GM19438 (cell line): ENCODE measurements around the gene BOD1L2.

Source experiments
- ATAC-seq: cut with Tn5 transposase; IDR thresholded peaks from one replicate; pipeline ENCODE4 v1.9.1; 2021; ENCODE audit warnings: low read depth; ENCODE audit not compliant: unreplicated experiment

Gene BOD1L2

DNA sequence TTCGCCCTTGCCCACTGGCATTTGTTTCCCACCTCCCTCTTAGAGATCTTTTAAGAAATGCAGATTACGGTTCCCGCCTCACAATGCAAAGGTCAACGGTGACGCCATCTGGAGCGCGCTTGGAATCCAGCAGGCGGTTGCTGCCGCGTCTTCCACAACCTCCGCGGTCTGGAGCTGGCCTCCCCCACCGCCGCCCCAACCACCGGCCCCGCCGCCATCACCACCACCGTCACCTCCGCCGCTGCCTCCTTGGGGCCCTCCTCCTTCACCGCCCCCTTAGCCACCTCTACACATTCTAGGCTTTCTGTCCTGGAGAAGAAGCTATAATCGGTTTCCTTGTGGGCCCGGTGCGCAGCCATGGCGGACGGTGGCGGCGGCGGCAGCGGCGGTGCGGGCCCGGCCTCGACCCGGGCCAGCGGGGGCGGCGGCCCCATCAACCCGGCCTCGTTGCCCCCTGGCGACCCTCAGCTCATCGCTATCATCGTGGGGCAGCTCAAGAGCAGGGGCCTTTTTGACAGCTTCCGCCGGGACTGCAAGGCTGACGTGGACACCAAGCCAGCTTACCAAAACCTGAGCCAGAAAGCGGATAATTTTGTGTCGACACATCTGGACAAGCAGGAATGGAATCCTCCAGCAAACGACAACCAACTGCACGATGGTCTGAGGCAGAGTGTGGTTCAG lies at the start of gene BOD1L2:
BOD1L2 (plus strand) TSS at position 132 of the 681 bp plus-strand sequence; CDS start at position 358, 226 bp downstream.
- ATAC-seq: no peak

DNA sequence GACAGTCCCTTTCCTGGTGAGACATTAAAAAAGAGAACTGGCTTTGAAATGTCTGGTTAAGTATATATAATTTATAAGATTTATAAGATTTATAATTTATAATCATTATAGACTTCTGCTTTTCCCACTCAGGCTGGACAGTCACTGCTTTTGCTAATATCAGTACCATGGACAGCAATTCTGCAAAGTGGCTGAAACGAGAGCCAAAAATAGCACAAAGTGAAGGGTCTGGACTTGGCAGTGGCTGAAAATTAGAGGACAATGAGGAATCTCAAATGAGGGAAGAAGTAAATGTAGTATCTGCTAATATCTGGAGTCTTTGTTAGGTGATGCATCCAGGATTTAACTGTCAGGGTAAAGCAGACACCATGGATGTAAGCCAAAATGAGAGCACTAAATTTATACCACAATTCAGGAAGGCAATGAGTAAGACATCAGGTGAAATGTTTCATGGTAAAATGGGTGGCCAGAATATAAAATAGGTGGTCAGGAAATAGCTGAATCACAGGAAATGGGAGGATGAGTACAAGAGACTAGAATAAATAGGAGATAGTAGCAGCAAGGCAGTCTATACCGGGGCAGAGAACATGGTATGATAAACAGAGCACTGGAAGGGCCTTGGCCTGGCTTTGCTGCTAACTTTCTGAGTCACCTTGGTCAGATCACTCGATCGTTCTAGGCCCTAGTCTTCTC lies 39.6 kb upstream of the BOD1L2 start:
- no peak for ATAC-seq

DNA sequence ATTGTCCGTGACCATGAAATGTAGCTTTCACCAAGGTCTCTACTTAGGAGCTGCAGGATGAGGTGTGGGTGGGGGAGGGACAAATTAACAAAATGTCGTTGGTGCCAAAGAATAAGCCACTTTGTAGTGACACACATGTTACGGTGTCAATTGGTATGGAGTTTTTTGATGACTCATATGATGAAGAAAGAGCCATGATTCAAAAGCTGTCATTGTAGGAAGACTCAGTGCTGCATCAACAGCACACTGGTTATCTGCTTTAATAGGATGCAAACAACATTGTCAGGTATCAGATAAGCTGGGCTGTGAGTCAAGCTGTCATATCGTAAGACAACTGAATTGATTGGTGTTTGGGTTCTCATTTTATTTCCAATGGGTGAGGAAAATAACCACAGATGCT lies 36.6 kb upstream of the BOD1L2 start:
- ATAC-seq: no peak

DNA sequence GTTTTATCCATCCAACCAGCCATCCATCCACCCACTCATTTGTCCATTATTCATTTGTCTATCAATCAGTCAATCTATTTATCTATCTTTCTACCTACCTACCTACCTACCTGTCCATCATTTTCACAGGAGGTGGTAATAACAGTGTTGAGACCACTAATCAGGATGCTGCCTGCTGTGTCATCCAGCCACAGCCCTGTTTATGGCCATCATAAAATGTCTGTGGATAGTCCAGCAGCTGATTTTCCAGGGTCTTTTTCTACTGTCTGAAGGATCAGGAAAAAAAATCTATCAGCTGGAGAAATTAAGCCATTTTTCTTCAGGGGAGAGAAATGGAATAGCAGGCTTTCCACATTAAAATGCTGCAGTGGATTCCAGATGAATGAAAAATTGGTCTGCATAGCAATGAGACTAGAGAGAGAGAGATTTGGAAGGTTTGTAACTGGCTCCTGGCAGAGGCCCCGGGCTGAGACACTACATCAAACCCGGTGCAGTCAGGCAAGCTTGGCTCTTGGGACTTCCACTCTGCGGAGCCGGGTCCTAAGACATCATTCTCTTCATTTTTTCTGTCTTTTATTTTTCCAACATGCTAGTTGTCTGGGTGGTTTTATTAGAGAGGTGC lies 33.0 kb upstream of the BOD1L2 start:
- ATAC-seq: no peak

DNA sequence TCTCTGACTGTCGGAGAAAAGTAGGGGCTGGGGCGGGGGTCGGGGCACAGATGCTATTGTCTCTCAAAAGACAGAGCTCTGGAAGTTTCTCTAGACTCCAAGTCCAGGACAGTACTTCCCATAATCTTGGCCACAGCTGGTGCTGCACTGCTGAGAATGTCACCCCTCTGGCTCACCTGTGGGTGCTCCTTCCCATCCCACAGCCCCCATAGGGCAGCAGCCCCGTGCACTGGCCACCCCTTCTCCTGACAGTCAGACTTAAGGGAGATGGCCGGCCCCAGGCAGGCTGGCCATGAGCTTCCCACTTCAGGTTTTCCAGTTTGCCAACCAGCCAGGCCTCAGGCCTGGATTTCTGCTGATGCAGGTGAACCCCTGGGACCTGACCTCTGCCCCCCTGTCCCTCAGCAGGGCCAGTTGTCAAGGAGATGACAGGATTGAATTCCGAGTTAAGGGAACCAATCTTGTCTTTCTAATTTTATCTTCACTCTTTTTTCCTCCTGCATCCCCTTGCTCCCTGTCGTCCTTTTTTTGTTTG lies 30.2 kb upstream of the BOD1L2 start:
- no peak for ATAC-seq

DNA sequence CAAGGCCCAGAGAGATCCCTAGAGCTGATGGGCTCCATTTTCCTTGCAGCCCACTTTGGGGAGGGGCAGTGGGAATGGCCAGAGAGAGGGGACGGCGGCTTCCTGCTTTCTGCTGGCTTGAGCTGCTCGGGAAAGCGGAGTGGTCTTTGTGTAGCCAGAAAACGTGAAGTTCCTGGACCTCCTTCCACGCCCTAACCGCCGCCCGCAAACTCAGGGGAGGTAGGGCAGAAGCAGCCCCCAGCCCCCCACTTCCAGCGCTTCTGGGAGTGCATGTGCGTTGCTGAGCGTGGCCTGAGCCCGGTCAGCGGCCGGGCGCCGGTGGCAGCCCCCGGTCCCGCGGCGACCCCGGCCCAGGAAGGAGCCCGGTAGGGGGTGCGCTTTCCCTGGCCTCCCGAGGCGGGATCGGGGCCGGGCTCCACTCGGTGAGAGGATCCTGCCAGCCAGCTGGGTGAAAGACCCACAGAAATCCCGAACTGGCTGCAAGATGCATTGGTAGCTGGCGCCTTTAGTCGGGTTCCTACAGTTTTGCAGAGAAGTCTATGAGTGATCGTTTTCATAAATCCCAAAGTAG lies 25.3 kb upstream of the BOD1L2 start:
- ATAC-seq: no peak

DNA sequence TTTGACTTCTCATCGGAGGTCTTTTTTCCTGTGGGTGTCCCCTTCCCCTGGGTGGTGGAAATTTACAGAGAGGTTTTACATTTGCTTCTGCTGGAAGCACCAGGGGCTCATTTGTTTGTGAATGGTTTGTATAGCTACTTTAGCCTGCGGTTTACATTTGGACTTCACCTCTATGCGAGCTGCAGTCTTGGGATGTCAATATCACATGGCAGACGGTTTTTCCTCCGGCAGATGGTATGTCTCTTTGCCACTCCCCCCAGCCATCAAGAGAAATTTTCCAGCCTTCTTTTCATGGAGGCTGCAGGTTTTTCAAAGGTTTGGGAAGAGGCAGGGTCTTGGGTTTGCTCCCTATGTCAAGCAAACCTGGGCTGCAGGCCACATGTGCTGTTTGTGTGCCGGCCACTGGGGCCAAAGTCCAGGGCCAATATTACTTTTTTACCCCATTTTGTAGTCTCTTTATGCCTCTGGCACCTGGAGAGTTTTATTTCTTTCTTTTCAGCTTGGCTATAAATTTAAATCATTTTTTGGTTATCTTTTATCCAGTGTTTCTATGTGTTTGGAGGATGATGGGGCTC lies 23.9 kb upstream of the BOD1L2 start:
- no peak for ATAC-seq

DNA sequence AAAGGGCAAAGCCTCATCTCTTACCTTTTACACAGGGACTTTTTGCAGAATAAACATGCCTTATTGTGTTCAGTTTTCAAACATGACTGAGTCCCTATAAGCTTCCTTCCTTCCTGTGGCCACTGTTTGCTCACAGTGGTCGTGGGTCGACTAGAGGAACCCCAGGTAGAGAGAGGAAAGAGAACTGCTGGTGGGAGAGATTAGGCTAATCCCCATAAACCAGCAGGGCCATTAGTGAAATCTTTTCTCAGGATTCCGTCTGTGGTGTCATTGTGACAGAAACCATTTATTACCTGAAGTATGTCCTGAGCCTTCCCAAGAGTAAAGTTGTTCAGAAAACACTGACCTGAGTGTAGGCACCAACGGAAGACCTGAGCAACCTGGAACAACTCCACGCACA lies 21.3 kb upstream of the BOD1L2 start:
- ATAC-seq: no peak

DNA sequence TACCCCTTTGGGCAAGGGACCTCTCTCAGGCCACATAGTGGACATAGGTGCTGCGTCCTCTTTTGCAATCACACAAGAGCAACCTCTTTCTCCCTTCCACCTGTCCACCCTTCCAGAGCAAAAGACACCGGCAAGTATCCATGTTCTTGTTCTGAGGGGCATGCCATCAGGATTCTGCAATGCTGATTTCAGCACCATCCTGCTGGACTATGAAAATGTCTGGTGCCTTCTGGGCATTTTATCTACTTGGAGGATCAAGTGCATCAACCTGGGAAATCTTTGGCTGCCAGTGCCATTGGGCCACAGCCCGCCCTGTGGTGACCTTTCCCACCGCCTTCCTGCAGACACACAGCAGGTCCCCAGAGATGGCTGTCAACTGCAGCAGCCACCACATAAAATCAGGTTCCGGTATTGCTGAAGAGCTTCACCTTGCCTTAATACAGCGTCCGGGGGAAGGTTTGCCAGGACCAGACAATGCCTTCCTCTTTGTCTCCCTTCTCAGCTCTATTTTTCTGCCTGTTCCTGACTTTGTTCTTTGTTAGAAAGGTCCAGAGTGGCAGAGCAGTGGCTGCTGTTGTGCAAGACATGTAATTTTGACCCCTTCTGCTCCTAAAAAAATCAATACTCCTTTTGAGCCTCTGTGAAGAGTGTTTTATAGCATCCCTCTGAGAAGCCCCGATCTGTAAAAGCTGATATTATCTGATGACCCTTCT lies 18.5 kb upstream of the BOD1L2 start:
- ATAC-seq: no peak

DNA sequence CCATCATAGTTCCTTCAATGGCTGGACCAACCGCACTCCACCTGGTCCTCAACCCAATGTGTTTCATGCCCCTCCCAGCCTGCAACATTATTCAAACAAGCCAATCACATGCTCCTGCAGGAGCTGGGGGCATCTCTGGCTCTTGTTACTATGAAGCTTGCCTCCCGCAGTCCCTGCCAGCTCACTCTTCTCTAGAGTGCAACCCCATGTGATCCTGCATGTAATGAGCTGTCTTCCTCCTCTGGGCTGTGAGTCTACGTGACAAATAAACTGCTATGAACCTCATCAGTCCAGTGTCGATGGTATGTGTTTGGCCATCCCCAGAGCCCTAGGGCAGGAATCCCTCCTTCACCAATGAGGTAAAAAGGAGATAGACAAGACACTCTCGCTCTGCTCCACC lies 15.8 kb upstream of the BOD1L2 start:
- ATAC-seq: no peak

DNA sequence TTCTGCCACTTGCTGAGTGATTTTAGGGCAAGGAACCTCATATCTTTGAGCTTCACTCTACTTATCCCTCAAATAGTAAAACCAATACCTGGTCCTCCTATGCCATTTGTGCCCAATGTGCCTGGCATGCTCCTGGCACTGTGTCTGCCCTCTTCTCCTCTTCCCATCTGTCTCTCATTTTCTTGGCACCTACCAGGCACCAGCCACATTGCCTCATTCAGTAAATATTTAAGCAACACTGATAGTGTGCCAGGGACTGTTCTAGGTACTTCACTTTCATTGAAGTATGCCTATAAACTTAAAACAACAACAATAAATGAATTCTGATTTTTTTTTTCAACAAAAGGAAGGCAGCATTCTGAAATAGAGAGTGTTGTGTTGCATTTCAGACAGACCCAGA lies 15.1 kb upstream of the BOD1L2 start:
- ATAC-seq: no peak

DNA sequence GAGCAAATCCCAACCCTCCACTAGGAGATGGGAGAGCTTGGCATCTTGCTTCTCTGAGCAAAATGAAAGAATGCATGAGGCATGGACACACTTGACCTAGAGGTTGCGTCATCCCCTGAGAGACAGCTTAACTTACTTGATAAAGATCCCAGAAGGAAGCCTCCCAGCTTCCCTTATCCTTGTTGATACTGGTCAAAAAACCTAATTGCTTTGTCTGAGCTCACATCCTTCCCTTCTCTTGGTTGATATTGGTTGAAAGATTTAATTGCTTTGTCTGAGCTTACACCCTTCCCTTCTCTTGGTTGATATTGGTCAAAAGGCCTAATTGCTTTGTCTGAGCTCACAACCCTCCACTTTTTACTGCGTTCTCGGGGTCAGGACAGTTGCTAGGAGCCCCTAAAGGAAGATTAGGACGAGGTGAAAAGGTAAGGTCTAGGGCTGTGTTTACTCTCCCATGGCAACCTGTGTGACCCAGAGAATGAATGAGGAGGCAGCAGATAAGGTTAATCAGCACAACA lies 12.2 kb upstream of the BOD1L2 start:
- ATAC-seq: no peak

DNA sequence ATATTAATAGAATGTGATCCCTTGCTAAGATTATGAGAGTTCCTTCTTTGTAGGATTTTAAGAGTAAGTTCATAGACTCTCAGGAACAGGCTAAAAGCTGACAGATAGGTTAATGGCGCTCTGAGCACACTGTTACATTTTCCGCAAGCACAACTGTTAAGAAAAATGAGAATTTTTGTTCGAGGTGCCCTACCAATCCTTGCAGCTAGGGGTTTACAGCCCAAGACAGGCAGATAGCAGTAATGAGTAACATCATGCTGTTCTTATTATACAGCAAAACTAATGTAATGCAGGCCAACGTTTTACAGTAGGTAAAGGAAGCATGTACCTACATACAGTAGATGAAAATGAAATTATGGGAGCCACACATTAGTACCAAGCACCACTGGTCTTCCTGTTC lies 11.2 kb upstream of the BOD1L2 start:
- ATAC-seq: no peak

DNA sequence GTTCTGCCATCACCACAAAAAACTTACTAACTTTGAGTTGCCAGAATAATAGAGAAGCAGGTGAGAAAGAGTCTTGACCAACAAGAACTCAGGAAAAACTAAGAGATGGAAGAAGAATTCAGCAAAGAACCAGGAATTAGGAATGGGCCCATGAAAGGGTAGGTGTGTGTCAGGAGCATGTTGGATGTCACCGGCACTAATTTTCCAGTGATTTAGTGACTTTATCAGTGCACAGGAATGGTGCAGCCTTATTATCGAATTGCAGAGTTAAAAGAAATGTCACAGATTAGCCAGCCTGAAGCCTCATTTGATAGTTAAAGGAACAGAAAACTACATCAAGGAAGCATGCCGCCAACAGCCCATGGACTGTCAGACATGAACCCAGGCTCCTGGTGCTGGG lies 9.0 kb upstream of the BOD1L2 start:
- no peak for ATAC-seq

DNA sequence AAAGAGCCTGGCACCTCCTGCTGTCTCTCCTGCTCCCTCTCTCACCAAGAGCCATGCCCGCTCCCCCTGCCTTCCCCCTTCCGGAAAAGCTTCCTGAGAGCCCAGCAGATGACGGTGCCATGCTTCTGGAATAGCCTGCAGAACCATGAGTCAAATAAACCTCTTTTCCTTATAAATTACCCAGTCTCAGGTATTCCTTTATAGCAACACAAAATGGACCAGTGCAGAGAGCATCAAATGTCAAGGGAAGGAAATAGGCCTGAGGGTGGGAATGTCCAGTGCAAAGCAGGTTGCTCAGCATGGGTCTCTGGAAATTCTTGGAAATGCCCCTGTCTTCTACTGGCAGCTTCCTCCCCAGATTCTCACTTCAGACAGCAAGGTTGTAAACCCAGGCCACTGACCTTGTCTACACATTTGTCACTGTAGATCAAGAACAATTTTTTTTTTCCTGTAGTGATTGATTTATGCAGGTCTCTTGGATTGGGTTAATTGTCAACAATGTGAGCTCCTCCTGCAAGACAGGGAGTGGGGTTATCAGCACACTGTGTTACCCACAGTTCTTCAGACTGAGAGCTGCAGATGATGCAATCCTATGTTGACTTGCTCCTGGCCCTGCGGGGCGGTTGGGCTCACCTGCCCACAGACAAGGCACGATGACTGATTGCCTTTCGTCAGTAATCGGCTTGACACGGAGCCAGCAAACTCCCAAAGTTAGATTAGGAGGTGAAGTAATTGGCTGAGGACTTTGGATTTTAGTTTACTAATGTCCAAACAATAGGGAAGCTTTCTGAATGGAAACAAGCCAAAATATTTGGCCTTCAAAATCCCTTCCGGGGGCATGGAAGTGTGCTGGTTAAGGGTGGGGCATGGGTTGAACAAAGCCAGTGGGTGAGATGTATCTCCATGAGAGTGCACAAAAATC lies 5.4 kb upstream of the BOD1L2 start:
- ATAC-seq: no peak

DNA sequence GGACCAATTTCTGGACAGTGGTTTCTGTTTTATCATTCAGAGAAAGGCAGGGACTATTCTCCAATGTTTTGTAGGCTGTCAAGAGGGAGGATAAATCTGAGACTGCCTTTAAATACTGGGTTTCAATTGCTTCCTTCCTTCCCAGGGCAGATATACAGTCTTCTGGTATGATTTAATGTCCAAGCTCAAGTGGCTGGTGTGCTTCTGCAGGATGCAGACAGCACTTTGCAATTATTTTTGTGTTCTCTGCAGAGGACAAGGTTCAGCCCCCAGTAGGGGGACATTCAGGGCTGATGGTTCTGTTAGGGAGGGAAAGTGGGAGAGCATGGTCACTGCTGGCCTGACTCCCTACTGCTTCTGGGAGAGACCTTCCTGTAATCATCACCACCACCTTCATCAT lies 4.6 kb upstream of the BOD1L2 start:
- no peak for ATAC-seq

DNA sequence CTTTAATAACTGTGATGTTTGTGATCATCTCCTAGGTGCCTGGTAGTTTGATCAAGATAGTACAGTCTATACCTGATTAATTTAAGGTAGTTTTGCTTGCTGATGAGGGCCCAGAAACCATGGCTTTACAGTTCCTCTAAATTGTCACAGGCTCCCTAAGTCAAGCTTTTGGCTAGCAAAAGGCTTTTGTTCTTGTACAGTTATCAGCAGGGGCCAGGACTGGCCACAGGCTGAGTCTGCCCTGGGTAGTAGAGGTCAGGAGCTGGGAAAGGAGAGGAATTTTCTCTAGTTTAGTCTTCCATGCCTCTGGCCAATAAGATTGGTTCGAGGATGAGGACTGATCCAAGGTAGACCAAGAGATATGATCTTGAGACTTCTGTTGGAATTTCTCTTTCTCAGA lies 3.6 kb upstream of the BOD1L2 start:
- ATAC-seq: no peak

DNA sequence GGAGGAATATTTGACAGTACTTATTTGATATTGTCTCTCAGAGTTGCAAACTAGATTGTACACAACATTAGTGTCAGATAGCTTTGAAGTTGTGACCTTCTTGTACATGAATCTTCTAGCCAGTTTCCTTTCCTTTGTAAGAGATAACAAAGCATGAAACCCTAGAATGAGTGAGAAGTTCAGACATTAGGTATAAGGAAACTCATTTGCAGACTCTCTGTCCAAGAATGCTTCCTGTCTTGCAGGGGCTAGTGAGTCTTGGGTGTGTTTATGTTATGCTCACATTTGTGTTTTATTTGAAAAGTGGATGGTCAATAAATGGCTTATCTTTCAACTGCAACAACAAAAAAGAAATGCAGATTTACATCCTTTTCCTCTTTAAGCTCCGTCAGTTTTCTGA lies 1.4 kb downstream of the BOD1L2 start:
- no peak for ATAC-seq

DNA sequence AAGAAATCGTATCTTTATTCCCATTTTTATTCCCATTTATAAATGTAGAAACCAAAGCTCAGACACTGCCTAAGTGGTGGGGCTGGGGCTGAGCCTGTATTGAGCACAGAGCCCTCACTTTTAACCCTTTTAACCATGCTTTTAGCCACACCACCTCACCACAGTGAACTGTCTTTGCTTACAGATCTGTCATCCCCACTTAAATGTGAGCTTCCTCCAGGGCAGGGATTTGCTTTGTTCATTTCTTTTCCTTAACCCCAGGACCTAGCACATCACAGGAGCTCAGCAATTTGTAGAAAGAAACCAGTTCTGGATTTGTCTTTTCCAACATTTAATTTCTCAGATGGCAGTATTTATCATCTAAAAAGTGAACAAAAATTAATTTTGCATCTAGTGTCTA lies 2.2 kb downstream of the BOD1L2 start:
- no peak for ATAC-seq
